Left lung (tissue), 10 donors: ENCODE results near the gene GIT2. TPM values are rescaled to one million over a fixed set of nuclear protein-coding genes. Genes with fewer than 3 reads are reported as not detected.

Experiments
- ATAC-seq: fragments of 200-7000 bp; cut with Tn5 transposase; one replicate; pipeline ENCODE4 v1.9.1; 2020; ENCODE audit warnings: moderate library complexity
- DNase-seq, 4 donors: peaks; one replicate each; pipeline ENCODE4 v3.0.0-alpha.2; 2013 to 2020
- H3K27ac ChIP-seq, 2 donors: fragments of 200-600 bp; sonication (generic) in 1 of 2; one replicate each; pipeline versions ENCODE4 v1.5.0 to v1.8.0; 2020 to 2021
- H3K27me3 ChIP-seq, 2 donors: fragments of 200-600 bp; sonication (generic) in 1 of 2; one replicate each; pipeline versions ENCODE4 v1.5.0 to v1.8.0; 2020 to 2021
- H3K36me3 ChIP-seq, 2 donors: fragments of 200-600 bp; sonication (generic) in 1 of 2; one replicate each; pipeline versions ENCODE4 v1.5.0 to v1.8.0; 2020 to 2021
- H3K4me1 ChIP-seq, 2 donors: fragments of 200-600 bp; one replicate each; pipeline ENCODE4 v1.8.0; 2021
- H3K4me3 ChIP-seq, 2 donors: fragments of 200-600 bp; sonication (generic) in 1 of 2; one replicate each; pipeline versions ENCODE4 v1.5.0 to v1.8.0; 2020 to 2021; ENCODE audit warnings: mild to moderate bottlenecking in 1 of 2
- H3K9me3 ChIP-seq, 2 donors: fragments of 200-600 bp; sonication (generic) in 1 of 2; one replicate each; pipeline versions ENCODE4 v1.5.0 to v1.8.0; 2020 to 2021
- intact Hi-C, 2 donors: fragments of 100-400 bp; cut with DNase I; formaldehyde crosslinking; loops; one replicate each; pipeline versions ENCODE4 v1.11.2 to v1.14.2; 2022
- polyA plus RNA-seq, 6 donors: library from polyadenylated mRNA; unstranded; fragments of 120-200 nt; gene quantifications; one replicate each; pipeline ENCODE4 v1.2.1, GENCODE V29; 2013; ENCODE audit not compliant: insufficient read length in 6 of 6
- total RNA-seq, 2 donors: library from RNA; stranded (reverse); fragmentation: NEBNext Ultra II Directional; extraction: Animal tissue kit (Norgen Biotek cat#: 25700); gene quantifications; one replicate each; pipeline ENCODE4 v1.2.1, GENCODE V29; 2021
- TF ChIP-seq, protein P1 (sequence below), 2 donors: fragments of 200-600 bp; sonication (generic) in 1 of 2; IDR thresholded peaks; one replicate each; pipeline versions ENCODE4 v1.5.0 to v1.8.0; 2021; ENCODE audit warnings: antibody characterized with exemption in 2 of 2
- donor health status: DM: no; HTN: yes; CAD: no.
- donor health status: DM: no; HTN: no; CAD: no.

The GIT2 gene
- total and polyA plus RNA-seq, 8 donors: 42.7 to 72.7 (median 56.2) TPM

DNA sequence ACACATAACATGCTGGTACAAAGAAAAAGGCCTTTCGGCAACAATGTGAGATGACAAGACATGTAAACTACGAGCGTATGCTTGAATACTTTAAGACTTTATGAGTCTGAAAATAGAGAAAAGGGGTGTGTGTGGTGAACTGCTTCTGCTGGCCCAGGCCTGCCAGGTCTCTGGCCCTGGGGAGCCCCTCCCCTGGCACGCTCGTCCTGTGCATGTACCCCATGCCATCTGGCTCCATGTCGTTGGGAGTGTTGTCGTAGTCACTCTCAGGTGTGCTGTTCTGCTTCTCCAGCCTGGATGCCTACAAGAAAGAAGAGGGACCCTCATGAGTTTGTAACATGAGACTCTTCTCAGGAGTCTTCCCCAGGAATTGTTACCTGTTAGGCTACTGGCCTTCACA lies 57.2 kb downstream of the GIT2 start:
- intact Hi-C loops: no loop called here
- peaks cover 0 to 82% of the 10 kb centered on the region in 2 donors for H3K36me3 ChIP-seq
- no peaks in the 10 kb centered on the region for H3K27me3 ChIP-seq
- H3K9me3 ChIP-seq: no peaks in the 10 kb centered on the region
- no peak overlapping the region for H3K27ac ChIP-seq
- ATAC-seq (no peak), DNase-seq (no peak)
- TF ChIP-seq, protein P1, sequence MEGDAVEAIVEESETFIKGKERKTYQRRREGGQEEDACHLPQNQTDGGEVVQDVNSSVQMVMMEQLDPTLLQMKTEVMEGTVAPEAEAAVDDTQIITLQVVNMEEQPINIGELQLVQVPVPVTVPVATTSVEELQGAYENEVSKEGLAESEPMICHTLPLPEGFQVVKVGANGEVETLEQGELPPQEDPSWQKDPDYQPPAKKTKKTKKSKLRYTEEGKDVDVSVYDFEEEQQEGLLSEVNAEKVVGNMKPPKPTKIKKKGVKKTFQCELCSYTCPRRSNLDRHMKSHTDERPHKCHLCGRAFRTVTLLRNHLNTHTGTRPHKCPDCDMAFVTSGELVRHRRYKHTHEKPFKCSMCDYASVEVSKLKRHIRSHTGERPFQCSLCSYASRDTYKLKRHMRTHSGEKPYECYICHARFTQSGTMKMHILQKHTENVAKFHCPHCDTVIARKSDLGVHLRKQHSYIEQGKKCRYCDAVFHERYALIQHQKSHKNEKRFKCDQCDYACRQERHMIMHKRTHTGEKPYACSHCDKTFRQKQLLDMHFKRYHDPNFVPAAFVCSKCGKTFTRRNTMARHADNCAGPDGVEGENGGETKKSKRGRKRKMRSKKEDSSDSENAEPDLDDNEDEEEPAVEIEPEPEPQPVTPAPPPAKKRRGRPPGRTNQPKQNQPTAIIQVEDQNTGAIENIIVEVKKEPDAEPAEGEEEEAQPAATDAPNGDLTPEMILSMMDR (IDR thresholded peaks at IDR 0.05): no peak
- H3K4me1 ChIP-seq: no peaks in the 10 kb centered on the region
- no peak overlapping the region for H3K4me3 ChIP-seq

DNA sequence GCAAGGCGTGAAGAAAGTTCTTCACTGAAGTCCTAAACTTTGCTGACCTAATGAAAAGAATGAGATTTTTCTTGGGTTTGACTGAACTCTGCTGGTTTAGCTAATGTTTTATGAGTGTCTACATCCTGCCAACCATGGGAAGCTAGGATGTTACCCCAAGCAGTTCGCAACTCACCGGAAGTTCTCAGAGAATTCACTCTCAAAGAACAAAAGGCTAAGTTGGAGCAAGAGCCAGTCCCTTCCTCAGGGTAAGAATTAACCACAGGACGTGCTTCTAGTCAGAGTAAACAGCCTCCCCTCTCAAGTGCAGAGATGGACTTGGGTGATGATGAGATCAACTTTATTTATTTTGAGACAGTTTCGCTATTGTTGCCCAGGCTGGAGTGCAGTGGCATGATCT lies 58.8 kb downstream of the GIT2 start:
- no peaks in the 10 kb centered on the region for H3K9me3 ChIP-seq
- TF ChIP-seq, protein P1 (IDR thresholded peaks at IDR 0.05): no peak
- H3K27ac ChIP-seq: peak overlapping the region in 1 of 2 donors; percentile 33
- intact Hi-C loops: no loop called here
- H3K4me1 ChIP-seq: no peaks in the 10 kb centered on the region
- DNase-seq (no peak), ATAC-seq (no peak)
- peaks cover 0 to 82% of the 10 kb centered on the region in 2 donors for H3K36me3 ChIP-seq
- H3K4me3 ChIP-seq: no peak overlapping the region
- no peaks in the 10 kb centered on the region for H3K27me3 ChIP-seq

DNA sequence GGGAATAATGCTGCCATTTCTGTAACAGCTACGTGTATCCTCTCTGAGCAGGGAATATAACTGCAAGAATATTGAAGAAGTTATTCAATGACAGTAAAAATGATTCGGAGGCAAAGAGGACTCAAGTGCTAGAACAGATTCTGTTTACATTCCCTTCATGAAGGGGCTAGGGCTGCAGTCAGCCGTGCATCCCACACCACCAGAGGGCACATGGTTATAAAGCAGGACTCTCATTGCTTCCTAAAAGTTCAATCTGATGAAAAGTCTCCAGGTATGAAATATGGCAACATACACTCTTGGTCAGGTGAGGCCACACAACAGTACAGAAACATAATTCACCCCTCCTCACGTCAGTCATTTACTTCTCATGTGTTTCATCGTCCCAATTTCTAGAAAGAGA lies 62.1 kb downstream of the GIT2 start:
- intact Hi-C loops: no loop called here
- no peak overlapping the region for H3K27ac ChIP-seq
- no peaks in the 10 kb centered on the region for H3K27me3 ChIP-seq
- no peaks in the 10 kb centered on the region for H3K9me3 ChIP-seq
- peaks cover 0 to 100% of the 10 kb centered on the region in 2 donors for H3K36me3 ChIP-seq
- no peak overlapping the region for H3K4me3 ChIP-seq
- no peak for DNase-seq
- H3K4me1 ChIP-seq: no peaks in the 10 kb centered on the region
- TF ChIP-seq, protein P1 (IDR thresholded peaks at IDR 0.05): no peak
- ATAC-seq: no peak

DNA sequence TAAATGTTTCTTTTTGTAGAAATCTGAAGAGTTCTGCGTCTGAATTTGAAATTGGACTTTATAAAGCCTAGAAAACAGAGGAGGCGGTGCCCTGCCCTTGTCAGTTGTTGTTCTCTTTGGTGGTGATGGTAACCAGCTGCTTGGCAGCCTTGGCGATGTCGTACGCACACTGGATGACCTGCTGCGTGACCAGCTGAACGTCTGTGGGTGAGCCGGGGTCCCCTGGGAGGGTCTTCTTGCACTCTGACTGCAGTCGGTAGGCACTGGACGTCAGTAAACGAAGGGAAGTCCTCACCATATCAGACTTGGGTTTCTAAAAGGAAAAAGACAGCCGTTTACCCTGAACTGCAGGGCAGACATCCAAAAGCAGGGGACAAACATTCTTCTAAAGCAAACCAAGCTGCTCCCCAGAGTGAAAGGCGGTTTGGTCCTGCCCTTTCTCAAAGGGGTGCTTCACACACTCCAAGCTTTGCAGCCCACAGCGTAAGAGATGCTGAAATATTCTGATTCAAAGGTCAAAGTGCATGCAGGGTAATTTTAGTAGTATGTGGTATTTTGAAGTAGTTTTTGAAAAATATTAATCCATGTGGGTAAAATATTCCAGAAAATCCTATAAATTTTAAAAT lies 63.2 kb downstream of the GIT2 start:
- Histone ChIP-seq H3K27me3 (no peaks in the 10 kb centered on the region), H3K36me3 (peaks cover 0 to 100% of the 10 kb centered on the region in 2 donors), H3K4me3 (no peak overlapping the region), H3K4me1 (no peaks in the 10 kb centered on the region), H3K27ac (no peak overlapping the region), H3K9me3 (no peaks in the 10 kb centered on the region)
- TF ChIP-seq, protein P1 (IDR thresholded peaks at IDR 0.05): no peak
- DNase-seq: peak in 2 of 4 donors; percentile 48 to 67
- intact Hi-C loops: no loop called here
- no peak for ATAC-seq

DNA sequence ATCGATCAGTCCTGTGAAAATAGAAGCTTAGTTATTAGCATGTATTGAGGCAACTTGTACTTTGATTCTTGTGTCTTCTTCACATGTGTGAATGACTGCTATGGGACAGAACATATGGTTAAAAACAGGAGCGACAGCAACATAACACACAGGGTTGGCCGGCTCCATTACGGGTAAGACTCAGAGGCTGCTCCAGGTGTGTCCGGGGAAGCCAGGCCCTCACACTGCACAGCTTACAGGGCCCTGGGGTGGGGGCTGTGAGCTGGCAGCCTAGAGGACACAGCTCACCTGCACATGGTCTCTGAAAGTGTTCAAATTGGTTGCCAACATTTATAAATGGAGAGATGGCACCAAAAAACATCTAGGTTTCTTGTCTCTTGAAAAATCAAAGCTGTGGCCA lies 65.0 kb downstream of the GIT2 start:
- H3K9me3 ChIP-seq: no peaks in the 10 kb centered on the region
- DNase-seq (no peak), ATAC-seq (no peak)
- H3K27ac ChIP-seq: no peak overlapping the region
- no peaks in the 10 kb centered on the region for H3K4me1 ChIP-seq
- intact Hi-C loops: no loop called here
- peaks cover 0 to 100% of the 10 kb centered on the region in 2 donors for H3K36me3 ChIP-seq
- no peaks in the 10 kb centered on the region for H3K27me3 ChIP-seq
- no peak overlapping the region for H3K4me3 ChIP-seq
- TF ChIP-seq, protein P1 (IDR thresholded peaks at IDR 0.05): no peak
